ENCODE results near the gene PIR. TPM values are rescaled to one million over a fixed set of nuclear protein-coding genes. Genes with fewer than 3 reads are reported as not detected.
A peak's percentile ranks its signal among the peaks of the same experiment; 100 is the strongest.

PIR gene
- total RNA-seq, 2 experiments from 2014 or later: 1.9 to 3.5 TPM

GRCh38 chrX:15492469-15492868 lies 664 bp downstream of the PIR start:
- Histone ChIP-seq H3K27ac (ENCODE audit: low read depth, low read length, poor library complexity, severe bottlenecking) (no peak overlapping the region), H4K20me1 (ENCODE audit: insufficient read depth, low read length) (no peaks in the 10 kb centered on the region), H3K4me3 (ENCODE audit: low read depth, low read length, poor library complexity, severe bottlenecking) (peak overlapping the region; percentile 63), H3K9me3 (ENCODE audit: low read length) (no peaks in the 10 kb centered on the region), H3K9me2 (ENCODE audit: insufficient read depth, low read length) (no peaks in the 10 kb centered on the region), H3K79me2 (ENCODE audit: insufficient read depth, low read depth, low read length) (no peaks in the 10 kb centered on the region), H2AFZ (ENCODE audit: low read length) (peak overlapping the region; percentile 91), H3K36me3 (ENCODE audit: insufficient read depth, low read length) (no peaks in the 10 kb centered on the region), H3K4me2 (ENCODE audit: low read length) (peak overlapping the region; percentile 58), H3K4me1 (ENCODE audit: insufficient read depth, low read length, poor library complexity, severe bottlenecking) (peaks cover 6% of the 10 kb centered on the region)
- intact Hi-C loops (cut with micrococcal nuclease; ENCODE audit: unreplicated experiment): loop anchor here (10.0 kb wide), 1 partner anchor 182 kb away; no protein-coding TSS in a partner anchor
- no peak for DNase-seq (ENCODE audit: low spot score)
- no peak for TF ChIP-seq CTCF (conservative IDR thresholded peaks at IDR 0.05; ENCODE audit: low read length)
- no peak for TF ChIP-seq EZH2phosphoT487 (IDR thresholded peaks at IDR 0.05; ENCODE audit: borderline replicate concordance, low read depth, low read length)
- CTCF ChIA-PET (ENCODE audit: unreplicated experiment): interaction anchor here (0.7 kb wide), 1 partner anchor 176 kb away, joined by 3 read pairs; no protein-coding TSS in a partner anchor
- no TSS peak for BruUV-seq (replicated peaks)
- POLR2A ChIA-PET: no interaction called here

- intact Hi-C loops (cut with micrococcal nuclease; ENCODE audit: unreplicated experiment): no loop called here
- H3K4me2 ChIP-seq (ENCODE audit: low read length): no peak overlapping the region
- BruUV-seq (replicated peaks): no TSS peak
- no peak for DNase-seq (ENCODE audit: low spot score)
- TF ChIP-seq EZH2phosphoT487 (IDR thresholded peaks at IDR 0.05; ENCODE audit: borderline replicate concordance, low read depth, low read length) (no peak), CTCF (conservative IDR thresholded peaks at IDR 0.05; ENCODE audit: low read length) (no peak)
- H3K36me3 ChIP-seq (ENCODE audit: insufficient read depth, low read length): no peaks in the 10 kb centered on the region
- no peak overlapping the region for H2AFZ ChIP-seq (ENCODE audit: low read length)
- H3K9me3 ChIP-seq (ENCODE audit: low read length): no peaks in the 10 kb centered on the region
- H4K20me1 ChIP-seq (ENCODE audit: insufficient read depth, low read length): no peaks in the 10 kb centered on the region
- H3K4me1 ChIP-seq (ENCODE audit: insufficient read depth, low read length, poor library complexity, severe bottlenecking): no peaks in the 10 kb centered on the region
- H3K9me2 ChIP-seq (ENCODE audit: insufficient read depth, low read length): no peaks in the 10 kb centered on the region
- H3K4me3 ChIP-seq (ENCODE audit: low read depth, low read length, poor library complexity, severe bottlenecking): no peak overlapping the region
- ChIA-PET POLR2A (no interaction called here), CTCF (ENCODE audit: unreplicated experiment) (no interaction called here)
- H3K79me2 ChIP-seq (ENCODE audit: insufficient read depth, low read depth, low read length): no peaks in the 10 kb centered on the region
- no peak overlapping the region for H3K27ac ChIP-seq (ENCODE audit: low read depth, low read length, poor library complexity, severe bottlenecking)
These were observed 9.2 kb downstream of the PIR start for GRCh38 chrX:15483891-15484290.

GRCh38 chrX:15475486-15475885 lies 17.6 kb downstream of the PIR start:
- Histone ChIP-seq H2AFZ (ENCODE audit: low read length) (no peak overlapping the region), H3K9me3 (ENCODE audit: low read length) (no peaks in the 10 kb centered on the region), H3K9me2 (ENCODE audit: insufficient read depth, low read length) (no peaks in the 10 kb centered on the region), H3K27ac (ENCODE audit: low read depth, low read length, poor library complexity, severe bottlenecking) (no peak overlapping the region), H3K79me2 (ENCODE audit: insufficient read depth, low read depth, low read length) (no peaks in the 10 kb centered on the region), H3K4me2 (ENCODE audit: low read length) (no peak overlapping the region), H3K36me3 (ENCODE audit: insufficient read depth, low read length) (no peaks in the 10 kb centered on the region), H4K20me1 (ENCODE audit: insufficient read depth, low read length) (no peaks in the 10 kb centered on the region), H3K4me1 (ENCODE audit: insufficient read depth, low read length, poor library complexity, severe bottlenecking) (no peaks in the 10 kb centered on the region), H3K4me3 (ENCODE audit: low read depth, low read length, poor library complexity, severe bottlenecking) (no peak overlapping the region)
- POLR2A ChIA-PET: interaction anchor here (0.5 to 0.8 kb wide), 2 partner anchors 96 to 314 kb away, joined by 3 to 4 read pairs; no protein-coding TSS in a partner anchor
- TF ChIP-seq CTCF (conservative IDR thresholded peaks at IDR 0.05; ENCODE audit: low read length): no peak
- no peak for TF ChIP-seq EZH2phosphoT487 (IDR thresholded peaks at IDR 0.05; ENCODE audit: borderline replicate concordance, low read depth, low read length)
- BruUV-seq (replicated peaks): no TSS peak
- no peak for DNase-seq (ENCODE audit: low spot score)
- intact Hi-C loops (cut with micrococcal nuclease; ENCODE audit: unreplicated experiment): no loop called here
- CTCF ChIA-PET (ENCODE audit: unreplicated experiment): no interaction called here
